Right lobe of liver (tissue), 4 donors: Measurements from ENCODE around the gene IKZF2.

Source experiments
- POLR2A ChIP-seq: fragments of 450-650 bp; IDR thresholded peaks from one replicate; pipeline ENCODE4 v1.6.1; 2017; ENCODE audit warnings: antibody characterized with exemption, mild to moderate bottlenecking
- TF ChIP-seq, protein P1 (sequence below), 4 donors: fragments of 200-600 bp in 3 of 4; fragments of 450-650 bp in 1 of 4; IDR thresholded peaks; one replicate each; pipeline versions ENCODE4 v1.5.1 to v1.8.0; 2016 to 2022; ENCODE audit warnings: antibody characterized with exemption in 4 of 4, mild to moderate bottlenecking in 2 of 4
- donor health status: DM: no; HTN: no; CAD: no.
- donor health status: DM: no; HTN: no; CAD: no.
- donor health status: DM: no; HTN: yes; CAD: no.

GRCh38 chr2:213105212-213105611 lies 46.2 kb downstream of the IKZF2 start:
- TF ChIP-seq, protein P1, sequence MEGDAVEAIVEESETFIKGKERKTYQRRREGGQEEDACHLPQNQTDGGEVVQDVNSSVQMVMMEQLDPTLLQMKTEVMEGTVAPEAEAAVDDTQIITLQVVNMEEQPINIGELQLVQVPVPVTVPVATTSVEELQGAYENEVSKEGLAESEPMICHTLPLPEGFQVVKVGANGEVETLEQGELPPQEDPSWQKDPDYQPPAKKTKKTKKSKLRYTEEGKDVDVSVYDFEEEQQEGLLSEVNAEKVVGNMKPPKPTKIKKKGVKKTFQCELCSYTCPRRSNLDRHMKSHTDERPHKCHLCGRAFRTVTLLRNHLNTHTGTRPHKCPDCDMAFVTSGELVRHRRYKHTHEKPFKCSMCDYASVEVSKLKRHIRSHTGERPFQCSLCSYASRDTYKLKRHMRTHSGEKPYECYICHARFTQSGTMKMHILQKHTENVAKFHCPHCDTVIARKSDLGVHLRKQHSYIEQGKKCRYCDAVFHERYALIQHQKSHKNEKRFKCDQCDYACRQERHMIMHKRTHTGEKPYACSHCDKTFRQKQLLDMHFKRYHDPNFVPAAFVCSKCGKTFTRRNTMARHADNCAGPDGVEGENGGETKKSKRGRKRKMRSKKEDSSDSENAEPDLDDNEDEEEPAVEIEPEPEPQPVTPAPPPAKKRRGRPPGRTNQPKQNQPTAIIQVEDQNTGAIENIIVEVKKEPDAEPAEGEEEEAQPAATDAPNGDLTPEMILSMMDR (IDR thresholded peaks at IDR 0.05): no peak
- TF ChIP-seq POLR2A: no peak
